Measurements from ENCODE around the gene SGCD. TPM values are rescaled to one million over a fixed set of nuclear protein-coding genes. Genes with fewer than 3 reads are reported as not detected.

The SGCD gene
- polyA plus RNA-seq, 1 of the 3 experiments (the other 2 are of a cell fraction): 0.87 TPM

DNA sequence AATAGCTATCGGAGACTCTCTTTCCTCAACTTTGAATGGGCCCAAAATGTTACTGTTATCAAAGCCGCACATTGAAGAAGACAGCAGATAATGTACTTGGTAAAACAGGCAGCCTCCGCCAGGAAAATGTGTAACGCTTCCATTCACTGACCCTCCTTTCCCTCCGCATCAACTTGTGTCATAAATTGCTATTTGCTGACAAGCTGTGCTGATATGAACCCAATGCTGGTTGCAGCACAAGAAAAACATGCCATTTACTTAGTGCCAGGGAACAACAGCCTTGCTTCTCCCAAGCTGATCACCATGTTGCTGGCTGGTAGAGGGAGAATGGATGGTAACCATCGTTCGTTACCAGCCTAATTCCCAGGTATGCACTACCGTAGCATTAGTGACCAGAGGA lies 360.6 kb downstream of the SGCD start:
- no peak overlapping the region for H3K4me3 ChIP-seq (ENCODE audit: low read depth in 2 of 2, low read length in 1 of 2)
- DNase-seq: no peak
- 47% methylated on average over 8 of the region's 8 CpGs for whole genome bisulfite sequencing (ENCODE audit: low lambda C conversion rate)
- TF ChIP-seq SIN3A (IDR thresholded peaks at IDR 0.05; ENCODE audit: borderline replicate concordance, low read depth, low read length): no peak
- TF ChIP-seq, protein P1, sequence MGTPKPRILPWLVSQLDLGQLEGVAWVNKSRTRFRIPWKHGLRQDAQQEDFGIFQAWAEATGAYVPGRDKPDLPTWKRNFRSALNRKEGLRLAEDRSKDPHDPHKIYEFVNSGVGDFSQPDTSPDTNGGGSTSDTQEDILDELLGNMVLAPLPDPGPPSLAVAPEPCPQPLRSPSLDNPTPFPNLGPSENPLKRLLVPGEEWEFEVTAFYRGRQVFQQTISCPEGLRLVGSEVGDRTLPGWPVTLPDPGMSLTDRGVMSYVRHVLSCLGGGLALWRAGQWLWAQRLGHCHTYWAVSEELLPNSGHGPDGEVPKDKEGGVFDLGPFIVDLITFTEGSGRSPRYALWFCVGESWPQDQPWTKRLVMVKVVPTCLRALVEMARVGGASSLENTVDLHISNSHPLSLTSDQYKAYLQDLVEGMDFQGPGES (IDR thresholded peaks at IDR 0.05; ENCODE audit: low read depth, low read length): no peak
- no peak for TF ChIP-seq ELF1 (IDR thresholded peaks at IDR 0.05)
- TF ChIP-seq, protein P2, sequence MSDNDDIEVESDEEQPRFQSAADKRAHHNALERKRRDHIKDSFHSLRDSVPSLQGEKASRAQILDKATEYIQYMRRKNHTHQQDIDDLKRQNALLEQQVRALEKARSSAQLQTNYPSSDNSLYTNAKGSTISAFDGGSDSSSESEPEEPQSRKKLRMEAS (IDR thresholded peaks at IDR 0.05; ENCODE audit: low read depth): no peak
- no peak for TF ChIP-seq POLR2AphosphoS5 (IDR thresholded peaks at IDR 0.05; ENCODE audit: low read depth, low read length)
- TF ChIP-seq GATA2 (CRISPR knock-in tag; IDR thresholded peaks at IDR 0.05): no peak
- TF ChIP-seq RAD21 (IDR thresholded peaks at IDR 0.05; ENCODE audit: low read length): no peak
- no peak for TF ChIP-seq JUND (IDR thresholded peaks at IDR 0.05)
- TF ChIP-seq, protein P3, sequence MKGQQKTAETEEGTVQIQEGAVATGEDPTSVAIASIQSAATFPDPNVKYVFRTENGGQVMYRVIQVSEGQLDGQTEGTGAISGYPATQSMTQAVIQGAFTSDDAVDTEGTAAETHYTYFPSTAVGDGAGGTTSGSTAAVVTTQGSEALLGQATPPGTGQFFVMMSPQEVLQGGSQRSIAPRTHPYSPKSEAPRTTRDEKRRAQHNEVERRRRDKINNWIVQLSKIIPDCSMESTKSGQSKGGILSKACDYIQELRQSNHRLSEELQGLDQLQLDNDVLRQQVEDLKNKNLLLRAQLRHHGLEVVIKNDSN (IDR thresholded peaks at IDR 0.05; ENCODE audit: borderline replicate concordance, low read depth): no peak
- H3K4me1 ChIP-seq (ENCODE audit: control insufficient read depth in 1 of 2, insufficient read depth in 2 of 2, low read depth in 1 of 2, low read length in 1 of 2): peaks cover 0 to 13% of the 10 kb centered on the region in 2 experiments; a peak in 1 of 4 replicates
- H3K27me3 ChIP-seq (ENCODE audit: insufficient read depth): no peaks in the 10 kb centered on the region
- no peaks in the 10 kb centered on the region for H3K79me2 ChIP-seq (ENCODE audit: insufficient read depth)
- ChIA-PET POLR2A (no interaction called here), CTCF (no interaction called here)
- no peak overlapping the region for H2AFZ ChIP-seq (ENCODE audit: low read depth)
- peak overlapping the region in 1 of 2 experiments; percentile 65; a peak in 2 of 4 replicates for H3K27ac ChIP-seq (ENCODE audit: low read depth in 2 of 2, low read length in 1 of 2)
- H3K9ac ChIP-seq: no peak overlapping the region
- H3K36me3 ChIP-seq (replicated peaks in 1 of 2; ENCODE audit: control insufficient read depth in 1 of 2, insufficient read depth in 2 of 2, low read length in 1 of 2): no peaks in the 10 kb centered on the region
- H3F3A ChIP-seq (replicated peaks; ENCODE audit: insufficient read depth): no peaks in the 10 kb centered on the region
- H4K20me1 ChIP-seq (ENCODE audit: insufficient read depth): no peaks in the 10 kb centered on the region
- H3K4me2 ChIP-seq: no peak overlapping the region
- H3K9me3 ChIP-seq: no peaks in the 10 kb centered on the region
- no peaks in the 10 kb centered on the region for H3K9me2 ChIP-seq

DNA sequence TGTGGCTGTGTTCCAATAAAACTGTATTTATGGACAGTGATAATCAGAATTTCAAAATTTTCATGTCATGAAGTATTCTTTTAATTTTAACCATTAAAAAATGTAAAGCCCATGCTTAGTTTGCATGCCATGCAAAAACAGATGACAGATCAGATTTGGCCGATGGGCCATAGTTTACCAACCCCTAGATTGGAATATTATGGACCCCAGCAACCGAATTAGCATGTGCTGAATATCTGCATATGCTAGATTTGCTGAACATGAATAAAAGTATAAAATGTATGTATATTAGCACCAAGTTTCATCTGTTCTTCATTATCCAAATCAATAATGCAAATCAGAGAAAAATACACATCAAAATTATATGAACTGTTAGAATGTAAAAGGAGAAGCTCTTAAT lies 364.6 kb downstream of the SGCD start:
- CTCF ChIA-PET: no interaction called here
- 35% methylated on average over 2 of the region's 2 CpGs for WGBS (ENCODE audit: low lambda C conversion rate)
- no peak overlapping the region for H3K4me3 ChIP-seq (ENCODE audit: low read depth in 2 of 2, low read length in 1 of 2)
- H3K9me3 ChIP-seq: no peaks in the 10 kb centered on the region
- no peak overlapping the region for H3K9ac ChIP-seq
- H3K4me2 ChIP-seq: no peak overlapping the region
- no peak overlapping the region for H3K27ac ChIP-seq (ENCODE audit: low read depth in 2 of 2, low read length in 1 of 2)
- no peaks in the 10 kb centered on the region for H3K9me2 ChIP-seq
- no peak overlapping the region for H2AFZ ChIP-seq (ENCODE audit: low read depth)
- no peaks in the 10 kb centered on the region for H3K36me3 ChIP-seq (replicated peaks in 1 of 2; ENCODE audit: control insufficient read depth in 1 of 2, insufficient read depth in 2 of 2, low read length in 1 of 2)
- H3K4me1 ChIP-seq (ENCODE audit: control insufficient read depth in 1 of 2, insufficient read depth in 2 of 2, low read depth in 1 of 2, low read length in 1 of 2): peaks cover 0 to 16% of the 10 kb centered on the region in 2 experiments; a peak in 2 of 4 replicates
- no peaks in the 10 kb centered on the region for H3K79me2 ChIP-seq (ENCODE audit: insufficient read depth)
- TF ChIP-seq TCF12 (IDR thresholded peaks at IDR 0.05) (no peak), GABPA (IDR thresholded peaks at IDR 0.05; ENCODE audit: low read depth) (no peak), GATA2 (CRISPR knock-in tag; IDR thresholded peaks at IDR 0.05) (no peak), EP300 (IDR thresholded peaks at IDR 0.05; ENCODE audit: borderline replicate concordance in 1 of 2, low read depth in 1 of 2, low read length in 1 of 2) (no peak), TEAD4 (IDR thresholded peaks at IDR 0.05; ENCODE audit: borderline replicate concordance, insufficient read depth) (no peak), SIN3A (IDR thresholded peaks at IDR 0.05; ENCODE audit: borderline replicate concordance, low read depth, low read length) (no peak), TAF1 (IDR thresholded peaks at IDR 0.05; ENCODE audit: borderline replicate concordance, low read depth, low read length) (no peak), MXI1 (IDR thresholded peaks at IDR 0.05; ENCODE audit: low read depth, low read length) (no peak), POLR2AphosphoS5 (IDR thresholded peaks at IDR 0.05; ENCODE audit: low read depth, low read length) (no peak), EZH2phosphoT487 (IDR thresholded peaks at IDR 0.05; ENCODE audit: borderline replicate concordance, low read depth) (no peak), RAD21 (IDR thresholded peaks at IDR 0.05; ENCODE audit: low read length) (no peak), NFIC (IDR thresholded peaks at IDR 0.05; ENCODE audit: borderline replicate concordance) (no peak), YY1 (IDR thresholded peaks at IDR 0.05; ENCODE audit: low read depth) (no peak), SMC3 (IDR thresholded peaks at IDR 0.05; ENCODE audit: low read depth, low read length) (no peak), MEF2A (IDR thresholded peaks at IDR 0.05; ENCODE audit: borderline replicate concordance, low read depth) (no peak), FOSL2 (IDR thresholded peaks at IDR 0.05; ENCODE audit: borderline replicate concordance, low read depth) (no peak)
- TF ChIP-seq, protein P4, sequence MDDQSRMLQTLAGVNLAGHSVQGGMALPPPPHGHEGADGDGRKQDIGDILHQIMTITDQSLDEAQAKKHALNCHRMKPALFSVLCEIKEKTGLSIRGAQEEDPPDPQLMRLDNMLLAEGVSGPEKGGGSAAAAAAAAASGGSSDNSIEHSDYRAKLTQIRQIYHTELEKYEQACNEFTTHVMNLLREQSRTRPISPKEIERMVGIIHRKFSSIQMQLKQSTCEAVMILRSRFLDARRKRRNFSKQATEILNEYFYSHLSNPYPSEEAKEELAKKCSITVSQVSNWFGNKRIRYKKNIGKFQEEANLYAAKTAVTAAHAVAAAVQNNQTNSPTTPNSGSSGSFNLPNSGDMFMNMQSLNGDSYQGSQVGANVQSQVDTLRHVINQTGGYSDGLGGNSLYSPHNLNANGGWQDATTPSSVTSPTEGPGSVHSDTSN (IDR thresholded peaks at IDR 0.05): no peak
- TF ChIP-seq, protein P5, sequence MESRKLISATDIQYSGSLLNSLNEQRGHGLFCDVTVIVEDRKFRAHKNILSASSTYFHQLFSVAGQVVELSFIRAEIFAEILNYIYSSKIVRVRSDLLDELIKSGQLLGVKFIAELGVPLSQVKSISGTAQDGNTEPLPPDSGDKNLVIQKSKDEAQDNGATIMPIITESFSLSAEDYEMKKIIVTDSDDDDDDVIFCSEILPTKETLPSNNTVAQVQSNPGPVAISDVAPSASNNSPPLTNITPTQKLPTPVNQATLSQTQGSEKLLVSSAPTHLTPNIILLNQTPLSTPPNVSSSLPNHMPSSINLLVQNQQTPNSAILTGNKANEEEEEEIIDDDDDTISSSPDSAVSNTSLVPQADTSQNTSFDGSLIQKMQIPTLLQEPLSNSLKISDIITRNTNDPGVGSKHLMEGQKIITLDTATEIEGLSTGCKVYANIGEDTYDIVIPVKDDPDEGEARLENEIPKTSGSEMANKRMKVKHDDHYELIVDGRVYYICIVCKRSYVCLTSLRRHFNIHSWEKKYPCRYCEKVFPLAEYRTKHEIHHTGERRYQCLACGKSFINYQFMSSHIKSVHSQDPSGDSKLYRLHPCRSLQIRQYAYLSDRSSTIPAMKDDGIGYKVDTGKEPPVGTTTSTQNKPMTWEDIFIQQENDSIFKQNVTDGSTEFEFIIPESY (IDR thresholded peaks at IDR 0.05; ENCODE audit: borderline replicate concordance, low read depth): no peak
- TF ChIP-seq, protein P3 (IDR thresholded peaks at IDR 0.05; ENCODE audit: borderline replicate concordance, low read depth): no peak
- no peak for DNase-seq
- no peaks in the 10 kb centered on the region for H3F3A ChIP-seq (replicated peaks; ENCODE audit: insufficient read depth)
- H4K20me1 ChIP-seq (ENCODE audit: insufficient read depth): no peaks in the 10 kb centered on the region
- no peaks in the 10 kb centered on the region for H3K27me3 ChIP-seq (ENCODE audit: insufficient read depth)
- POLR2A ChIA-PET: no interaction called here

Measured in SK-N-SH (cell line).